Measurements from ENCODE around the gene SUSD4. TPM values are rescaled to one million over a fixed set of nuclear protein-coding genes. Genes with fewer than 3 reads are reported as not detected.
A peak's percentile ranks its signal among the peaks of the same experiment; 100 is the strongest.

Gene SUSD4
- total and polyA plus RNA-seq, 9 of the 15 experiments (the other 6 are each of a cell fraction or from before 2014, with no cell fraction given), result 0.06 to 1.7 (median 0.09) TPM; not detected in 4

- TF ChIP-seq HMGXB4 (CRISPR knock-in tag; IDR thresholded peaks at IDR 0.05) (0 out of 2 replicates have a peak, but pooled peaks have one; percentile 51), SMAD3 (CRISPR knock-in tag; conservative IDR thresholded peaks at IDR 0.05) (no peak), MITF (IDR thresholded peaks at IDR 0.05) (peak; percentile 50; the same call in 1 of the 2 replicates), CREB1 (IDR thresholded peaks at IDR 0.05) (peak; percentile 55), CREB1 (CRISPR knock-in tag; IDR thresholded peaks at IDR 0.05) (peak; percentile 67; the same call in 1 of the 2 replicates), ZFX (CRISPR knock-in tag; IDR thresholded peaks at IDR 0.05) (0 out of 2 replicates have a peak, but pooled peaks have one; percentile 42), CSDE1 (IDR thresholded peaks at IDR 0.05) (no peak), SRF (CRISPR knock-in tag; IDR thresholded peaks at IDR 0.05) (no peak; a peak in 1 of 4 replicates), TFAM (CRISPR knock-in tag; conservative IDR thresholded peaks at IDR 0.05) (no peak), PCBP2 (IDR thresholded peaks at IDR 0.05; ENCODE audit: low read depth, low read length, poor library complexity, severe bottlenecking) (no peak), NUFIP1 (IDR thresholded peaks at IDR 0.05; ENCODE audit: partially characterized antibody) (peak; percentile 66), ZBED1 (IDR thresholded peaks at IDR 0.05) (peak; percentile 77; the same call in 1 of the 2 replicates), EWSR1 (IDR thresholded peaks at IDR 0.05; ENCODE audit: borderline replicate concordance, low read depth, partially characterized antibody) (no peak), RAD21 (CRISPR knock-in tag; conservative IDR thresholded peaks at IDR 0.05 in 1 of 2, IDR thresholded peaks at IDR 0.05 in 1 of 2) (peak in 1 of 2 experiments; percentile 46; a peak in 3 of 4 replicates), ZC3H11A (IDR thresholded peaks at IDR 0.05; ENCODE audit: low read depth, low read length) (peak; percentile 31; the same call in 1 of the 2 replicates)
Measured at GRCh38 chr1:223233410-223234169, 130.4 kb downstream of the SUSD4 start (continued).

Data from K562 (cell line).